NCI-H1105 (cell line): ENCODE measurements around the gene CXCL11.
A peak's percentile ranks its signal among the peaks of the same experiment; 100 is the strongest.
"Not testable (repeated sequence)": the region's sequence is repeated elsewhere in the genome, so short reads cannot be mapped to it uniquely, and the experiment has no call there.

ENCODE experiments used
- DNase-seq: peaks from one replicate; lab custom pipeline; 2025; lab: John Stamatoyannopoulos, UW

Gene CXCL11

GRCh38 chr4:76035799-76036380 lies at the start of gene CXCL11:
TSS of gene CXCL11 (minus strand) at chr4:76036070. CDS start at chr4:76035987, 83 bp downstream.
- no peak for DNase-seq

GRCh38 chr4:76084542-76084941 lies 48.7 kb upstream of the CXCL11 start:
- no peak for DNase-seq

- no peak for DNase-seq
Measured at GRCh38 chr4:76083386-76083988, 47.6 kb upstream of the CXCL11 start.

- no peak for DNase-seq
Measured at GRCh38 chr4:76078033-76078613, 42.3 kb upstream of the CXCL11 start.

- DNase-seq = no peak
Measured at GRCh38 chr4:76074993-76075600, 39.2 kb upstream of the CXCL11 start.

GRCh38 chr4:76074468-76074867 lies 38.6 kb upstream of the CXCL11 start, which contains the start of gene ART3:
TSS of gene ART3 (plus strand) at chr4:76074709. CDS start at chr4:76075890, 1,181 bp downstream.
- DNase-seq = no peak

- no peak for DNase-seq
Measured at GRCh38 chr4:76072760-76073159, 36.9 kb upstream of the CXCL11 start.

- DNase-seq = peak; percentile 12
Measured at GRCh38 chr4:76067652-76068286, 31.9 kb upstream of the CXCL11 start.

- DNase-seq = no peak
Measured at GRCh38 chr4:76066546-76066945, 30.7 kb upstream of the CXCL11 start.

GRCh38 chr4:76061982-76062381 lies 26.1 kb upstream of the CXCL11 start:
- no peak for DNase-seq

GRCh38 chr4:76061421-76061820 lies 25.6 kb upstream of the CXCL11 start:
- DNase-seq = no peak

- no peak for DNase-seq
Measured at GRCh38 chr4:76060506-76060905, 24.6 kb upstream of the CXCL11 start.

- DNase-seq = no peak
Measured at GRCh38 chr4:76059750-76060149, 23.9 kb upstream of the CXCL11 start.

- DNase-seq = no peak
Measured at GRCh38 chr4:76058888-76059426, 23.1 kb upstream of the CXCL11 start.

GRCh38 chr4:76058302-76058701 lies 22.4 kb upstream of the CXCL11 start:
- DNase-seq = no peak

GRCh38 chr4:76055421-76055820 lies 19.6 kb upstream of the CXCL11 start:
- no peak for DNase-seq

GRCh38 chr4:76055016-76055415 lies 19.1 kb upstream of the CXCL11 start:
- no peak for DNase-seq

- no peak for DNase-seq
Measured at GRCh38 chr4:76053730-76054129, 17.9 kb upstream of the CXCL11 start.

- not testable (repeated sequence) for DNase-seq
Measured at GRCh38 chr4:76050560-76051050, 14.7 kb upstream of the CXCL11 start.

- DNase-seq = not testable (repeated sequence)
Measured at GRCh38 chr4:76049860-76050416, 14.1 kb upstream of the CXCL11 start.

GRCh38 chr4:76044686-76045085 lies 8.8 kb upstream of the CXCL11 start:
- not testable (repeated sequence) for DNase-seq

- not testable (repeated sequence) for DNase-seq
Measured at GRCh38 chr4:76043306-76043705, 7.4 kb upstream of the CXCL11 start.
